Naive thymus-derived CD4-positive, alpha-beta T cell (primary cell): ENCODE results near the gene TTF1. TPM values are rescaled to one million over a fixed set of nuclear protein-coding genes. Genes with fewer than 3 reads are reported as not detected.

ENCODE experiments used
- ATAC-seq: fragments of 150-1000 bp; cut with Tn5 transposase; 2 replicates; pipeline ENCODE4 v1.10.0; 2021; ENCODE audit warnings: mild to moderate bottlenecking, moderate library complexity
- CTCF ChIA-PET: fragments of 350-600 bp; sonication (Branson Sonifier 250); formaldehyde crosslinking; loops from one replicate; lab custom pipeline; 2021; ENCODE audit warnings: antibody characterized with exemption; lab: Charles Lee
- POLR2A ChIA-PET: fragments of 350-600 bp; sonication (Branson Sonifier 250); formaldehyde crosslinking; loops from one replicate; lab custom pipeline; 2021; ENCODE audit warnings: antibody characterized with exemption, inconsistent platforms; lab: Charles Lee
- DNase-seq, 9 donors: peaks; one replicate each; pipeline versions ENCODE4 v3.0.0 to v3.0.0-alpha.2; 2020 to 2022; ENCODE audit warnings: mixed read lengths in 1 of 9
- H3K27ac ChIP-seq: one replicate; pipeline ENCODE4 v1.7.0; 2013; ENCODE audit warnings: mild to moderate bottlenecking, low read depth, low read length, moderate library complexity
- H3K27me3 ChIP-seq, 2 donors: one replicate each; pipeline ENCODE4 v1.7.0; 2013; ENCODE audit warnings: low read length in 2 of 2, mild to moderate bottlenecking in 2 of 2, moderate library complexity in 2 of 2; ENCODE audit not compliant: control insufficient read depth in 2 of 2, insufficient read depth in 2 of 2
- H3K36me3 ChIP-seq, 3 experiments: 1 replicate in 2 of 3; 2 replicates in 1 of 3; pipeline ENCODE4 v1.7.0; 2013; ENCODE audit warnings: low read length in 3 of 3, mild to moderate bottlenecking in 3 of 3, moderate library complexity in 1 of 3; ENCODE audit not compliant: insufficient read depth in 3 of 3, control insufficient read depth in 2 of 3
- H3K4me1 ChIP-seq, 2 donors: one replicate each; pipeline ENCODE4 v1.7.0; 2013; ENCODE audit warnings: low read length in 2 of 2, mild to moderate bottlenecking in 2 of 2, moderate library complexity in 1 of 2; ENCODE audit not compliant: control insufficient read depth in 2 of 2, insufficient read depth in 2 of 2
- H3K4me3 ChIP-seq: 2 replicates; pipeline ENCODE4 v1.7.0; 2013; ENCODE audit warnings: mild to moderate bottlenecking, low read length
- H3K9me3 ChIP-seq, 3 experiments: 1 replicate in 2 of 3; 2 replicates in 1 of 3; pipeline ENCODE4 v1.7.0; 2013; ENCODE audit warnings: low read length in 3 of 3; ENCODE audit not compliant: control insufficient read depth in 2 of 3
- H3K27ac Mint-ChIP-seq, 9 donors: one replicate each; pipeline ENCODE4 v1.8.0; 2020 to 2022; ENCODE audit warnings: mixed read lengths in 9 of 9, mild to moderate bottlenecking in 8 of 9, moderate library complexity in 5 of 9, inconsistent platforms in 2 of 9
- H3K27me3 Mint-ChIP-seq, 5 donors: one replicate each; pipeline ENCODE4 v1.8.0; 2021 to 2022; ENCODE audit warnings: mixed read lengths in 5 of 5, mild to moderate bottlenecking in 1 of 5
- H3K36me3 Mint-ChIP-seq, 5 donors: one replicate each; pipeline ENCODE4 v1.8.0; 2020 to 2022; ENCODE audit warnings: mixed read lengths in 5 of 5, mild to moderate bottlenecking in 3 of 5, inconsistent platforms in 1 of 5
- H3K4me1 Mint-ChIP-seq, 7 donors: one replicate each; pipeline ENCODE4 v1.8.0; 2020 to 2022; ENCODE audit warnings: mixed read lengths in 7 of 7, mild to moderate bottlenecking in 3 of 7, inconsistent platforms in 1 of 7
- H3K4me3 Mint-ChIP-seq, 10 donors: one replicate each; pipeline ENCODE4 v1.8.0; 2020 to 2022; ENCODE audit warnings: mild to moderate bottlenecking in 10 of 10, mixed read lengths in 10 of 10, moderate library complexity in 6 of 10, inconsistent platforms in 2 of 10
- H3K9me3 Mint-ChIP-seq, 11 donors: one replicate each; pipeline ENCODE4 v1.8.0; 2020 to 2022; ENCODE audit warnings: mixed read lengths in 11 of 11, mild to moderate bottlenecking in 4 of 11, inconsistent platforms in 1 of 11, moderate library complexity in 1 of 11
- intact Hi-C, 2 donors: fragments of 100-400 bp; cut with micrococcal nuclease; formaldehyde crosslinking; loops; one replicate each; pipeline ENCODE4 v1.15.1; 2023
- polyA plus RNA-seq, 2 donors: library from polyadenylated mRNA; unstranded; fragments of 300-500 nt; fragmentation: Illumina TruSeq; gene quantifications; one replicate each; pipeline ENCODE4 v1.2.3, GENCODE V29; 2021
- total RNA-seq, 6 experiments: library from RNA in 5 of 6; stranded (reverse) in 5 of 6; gene quantifications; 1 replicate in 5 of 6; 2 replicates in 1 of 6; pipeline ENCODE4 v1.2.3 and lab custom pipeline; 2021 to 2026

Gene TTF1
- total and polyA plus RNA-seq, 7 experiments from 2014 or later, result 6.3 to 26.0 (median 10.9) TPM

DNA sequence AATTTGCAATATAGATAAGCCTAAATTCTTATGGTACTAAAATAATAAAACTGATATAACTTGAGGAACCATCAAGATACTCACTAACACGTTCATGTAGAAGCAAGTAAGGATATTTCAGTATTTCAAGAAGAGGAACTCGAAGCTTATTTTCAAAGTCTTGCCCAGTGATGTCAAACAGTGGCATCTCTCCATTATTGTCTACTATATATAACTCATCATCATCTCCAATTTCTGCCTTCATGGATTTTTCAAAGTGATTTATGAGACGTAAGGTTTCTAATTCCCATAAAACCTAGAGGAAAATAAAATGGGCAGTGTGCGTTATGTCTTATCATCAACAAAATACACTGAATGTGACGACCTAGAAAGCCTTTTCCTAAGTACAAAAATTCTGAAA lies 60.5 kb downstream of the TTF1 start:
- intact Hi-C loops, result no loop called here
- DNase-seq (no peak), ATAC-seq (no peak)
- H3K27ac ChIP-seq, result no peak overlapping the region
- ChIA-PET POLR2A (interaction anchor here (1.2 kb wide), 1 partner anchor 9 kb away, joined by 4 read pairs; the partner anchor contains the start of gene SETX), CTCF (interaction anchor here (0.6 kb wide), 1 partner anchor 89 kb away, joined by 3 read pairs; no protein-coding TSS in a partner anchor)
- H3K36me3 ChIP-seq, result peaks cover 49 to 69% (median 62%) of the 10 kb centered on the region in 3 experiments
- Mint-ChIP-seq H3K4me1 (peaks cover 11 to 48% (median 35%) of the 10 kb centered on the region in 7 donors), H3K36me3 (peaks cover 8 to 48% (median 32%) of the 10 kb centered on the region in 5 donors), H3K27me3 (no peaks in the 10 kb centered on the region), H3K9me3 (no peaks in the 10 kb centered on the region), H3K27ac (peak overlapping the region in 2 of 9 donors; percentile 36 to 79), H3K4me3 (no peak overlapping the region)
- H3K4me1 ChIP-seq, result peaks cover 16 to 18% of the 10 kb centered on the region in 2 donors
- no peaks in the 10 kb centered on the region for H3K27me3 ChIP-seq
- H3K4me3 ChIP-seq, result no peak overlapping the region
- no peaks in the 10 kb centered on the region for H3K9me3 ChIP-seq

DNA sequence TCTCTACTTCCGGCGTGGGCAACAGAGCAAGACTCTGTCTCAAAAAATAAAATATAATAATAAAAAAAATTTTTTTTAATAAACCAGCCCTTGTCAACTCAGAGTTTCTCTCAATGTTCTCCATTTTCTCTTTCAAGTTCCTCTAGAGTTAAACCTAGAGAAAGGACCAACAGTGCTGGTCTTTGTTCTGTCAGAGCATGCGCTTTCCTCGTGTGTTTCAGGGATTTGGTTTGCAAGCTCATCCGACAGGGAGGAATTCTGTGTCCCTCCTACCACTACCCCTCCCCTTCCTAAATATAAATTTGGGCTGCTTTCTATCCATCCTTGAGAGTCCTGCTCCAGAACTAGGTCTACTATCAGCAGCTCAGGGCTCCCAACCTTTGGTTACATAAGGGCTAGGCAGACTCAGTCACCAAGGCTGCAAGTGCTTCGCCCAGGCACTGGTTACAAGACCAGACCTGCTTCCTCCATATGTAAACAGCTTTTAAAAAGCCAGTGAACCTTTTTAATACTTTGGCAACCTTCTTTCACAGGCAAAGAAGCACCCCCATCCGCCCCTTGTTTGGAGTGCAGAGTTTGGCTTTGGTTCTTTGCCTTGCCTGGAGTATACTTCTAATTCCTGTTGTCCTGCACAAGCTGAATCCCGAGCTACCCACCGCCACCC lies 65.3 kb downstream of the TTF1 start:
- Mint-ChIP-seq H3K4me3 (no peak overlapping the region), H3K9me3 (no peaks in the 10 kb centered on the region), H3K36me3 (peaks cover 13 to 69% (median 41%) of the 10 kb centered on the region in 5 donors), H3K27ac (peak overlapping the region in 1 of 9 donors; percentile 22), H3K4me1 (peaks cover 7 to 42% (median 22%) of the 10 kb centered on the region in 7 donors), H3K27me3 (no peaks in the 10 kb centered on the region)
- ChIA-PET POLR2A (no interaction called here), CTCF (no interaction called here)
- DNase-seq, result no peak
- Histone ChIP-seq H3K4me1 (peaks cover 4 to 5% of the 10 kb centered on the region in 2 donors), H3K27ac (no peak overlapping the region), H3K4me3 (no peak overlapping the region), H3K27me3 (no peaks in the 10 kb centered on the region), H3K9me3 (no peaks in the 10 kb centered on the region), H3K36me3 (peaks cover 44 to 88% (median 49%) of the 10 kb centered on the region in 3 experiments)
- ATAC-seq, result no peak
- intact Hi-C loops, result no loop called here

DNA sequence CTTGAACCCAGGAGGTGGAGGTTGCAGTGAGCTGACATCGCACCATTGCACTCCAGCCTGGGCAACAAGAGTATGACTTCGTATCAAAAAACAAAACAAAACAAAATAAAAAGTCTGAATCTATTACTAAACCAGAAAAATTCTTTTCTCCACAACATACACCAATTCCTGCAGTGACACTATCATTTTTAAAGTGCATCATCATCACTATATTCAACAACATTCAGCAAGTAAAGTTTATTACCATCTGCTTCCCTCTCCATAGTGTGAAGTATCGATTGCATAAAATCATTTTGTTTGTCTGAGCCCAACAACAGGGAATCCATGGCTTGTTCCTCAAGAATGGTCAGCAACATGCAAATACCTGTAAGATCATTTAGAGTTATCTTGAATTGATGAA lies 72.3 kb downstream of the TTF1 start:
- intact Hi-C loops, result loop anchor here in 1 of 2 donors (10.0 kb wide), 1 partner anchor 50 kb away; no protein-coding TSS in a partner anchor
- Mint-ChIP-seq H3K4me1 (peaks cover 9 to 31% (median 16%) of the 10 kb centered on the region in 7 donors), H3K27ac (peak overlapping the region in 1 of 9 donors; percentile 11), H3K4me3 (no peak overlapping the region), H3K27me3 (no peaks in the 10 kb centered on the region), H3K36me3 (peaks cover 32 to 87% (median 56%) of the 10 kb centered on the region in 5 donors), H3K9me3 (peaks cover 0 to 5% (median 0%) of the 10 kb centered on the region in 11 donors)
- H3K36me3 ChIP-seq, result peaks cover 21 to 88% (median 53%) of the 10 kb centered on the region in 3 experiments
- ChIA-PET CTCF (no interaction called here), POLR2A (no interaction called here)
- H3K27ac ChIP-seq, result no peak overlapping the region
- H3K27me3 ChIP-seq, result no peaks in the 10 kb centered on the region
- no peak overlapping the region for H3K4me3 ChIP-seq
- H3K9me3 ChIP-seq, result no peaks in the 10 kb centered on the region
- peaks cover 0 to 4% of the 10 kb centered on the region in 2 donors for H3K4me1 ChIP-seq
- ATAC-seq, result no peak
- DNase-seq, result no peak

DNA sequence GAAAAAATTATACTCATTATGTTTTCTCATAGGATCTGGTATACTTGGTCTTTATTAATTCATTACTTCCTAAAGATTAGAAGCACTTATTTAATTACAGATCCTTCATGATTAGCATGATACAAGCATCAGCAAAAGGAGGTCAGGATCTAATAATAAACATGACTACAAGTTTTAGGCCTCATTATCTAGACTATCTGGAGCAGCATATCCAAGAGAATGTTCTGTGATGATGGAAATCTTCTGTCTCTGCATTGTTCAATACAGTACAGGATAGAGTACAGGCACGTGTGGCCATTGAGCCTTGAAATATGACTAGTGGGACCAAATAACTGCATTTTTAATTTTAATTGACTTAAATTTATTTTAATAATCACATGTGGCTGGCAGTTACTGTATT lies 73.1 kb downstream of the TTF1 start:
- CTCF ChIA-PET, result no interaction called here
- Mint-ChIP-seq H3K4me3 (no peak overlapping the region), H3K27ac (no peak overlapping the region), H3K4me1 (peaks cover 10 to 35% (median 24%) of the 10 kb centered on the region in 7 donors), H3K9me3 (peaks cover 0 to 10% (median 2%) of the 10 kb centered on the region in 11 donors), H3K27me3 (no peaks in the 10 kb centered on the region), H3K36me3 (peaks cover 37 to 89% (median 62%) of the 10 kb centered on the region in 5 donors)
- DNase-seq, result no peak
- ATAC-seq, result no peak
- Histone ChIP-seq H3K9me3 (no peaks in the 10 kb centered on the region), H3K27ac (no peak overlapping the region), H3K27me3 (no peaks in the 10 kb centered on the region), H3K4me1 (peaks cover 0 to 4% of the 10 kb centered on the region in 2 donors), H3K4me3 (no peak overlapping the region), H3K36me3 (peaks cover 21 to 88% (median 55%) of the 10 kb centered on the region in 3 experiments)
- POLR2A ChIA-PET, result no interaction called here
- intact Hi-C loops, result loop anchor here in 1 of 2 donors (10.0 kb wide), 1 partner anchor 49 kb away; no protein-coding TSS in a partner anchor

DNA sequence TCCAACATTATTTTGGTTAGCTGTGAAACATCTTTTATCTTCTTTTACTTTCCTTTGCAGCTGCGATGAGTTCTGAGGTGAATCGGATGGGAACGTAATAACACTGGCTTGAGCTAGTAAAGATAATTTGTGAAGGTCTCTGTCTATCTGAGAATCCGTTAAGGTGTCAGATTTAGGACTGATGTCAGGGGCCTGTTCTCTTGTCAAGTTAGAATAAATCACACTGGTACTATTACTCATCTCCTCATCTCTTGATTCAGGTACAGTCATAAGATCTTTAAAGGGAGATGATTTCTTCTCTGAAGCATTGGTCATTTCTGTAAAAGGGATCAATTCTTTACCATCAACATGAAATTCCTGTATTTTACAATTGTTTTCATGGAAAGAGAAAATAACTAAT lies 78.1 kb downstream of the TTF1 start:
- Histone ChIP-seq H3K4me3 (no peak overlapping the region), H3K27ac (no peak overlapping the region), H3K36me3 (peaks cover 21 to 57% (median 36%) of the 10 kb centered on the region in 3 experiments), H3K9me3 (no peaks in the 10 kb centered on the region), H3K4me1 (peaks cover 0 to 7% of the 10 kb centered on the region in 2 donors), H3K27me3 (no peaks in the 10 kb centered on the region)
- Mint-ChIP-seq H3K9me3 (peaks cover 0 to 15% (median 3%) of the 10 kb centered on the region in 11 donors), H3K4me3 (no peak overlapping the region), H3K4me1 (peaks cover 24 to 65% (median 52%) of the 10 kb centered on the region in 7 donors), H3K27me3 (no peaks in the 10 kb centered on the region), H3K27ac (peak overlapping the region in 3 of 9 donors; percentile 16 to 61 (median 19)), H3K36me3 (peaks cover 37 to 85% (median 76%) of the 10 kb centered on the region in 5 donors)
- ChIA-PET POLR2A (interaction anchor here (1.2 kb wide), 1 partner anchor 22 kb away, joined by 4 read pairs; no protein-coding TSS in a partner anchor), CTCF (no interaction called here)
- intact Hi-C loops, result no loop called here
- DNase-seq (no peak), ATAC-seq (no peak)

DNA sequence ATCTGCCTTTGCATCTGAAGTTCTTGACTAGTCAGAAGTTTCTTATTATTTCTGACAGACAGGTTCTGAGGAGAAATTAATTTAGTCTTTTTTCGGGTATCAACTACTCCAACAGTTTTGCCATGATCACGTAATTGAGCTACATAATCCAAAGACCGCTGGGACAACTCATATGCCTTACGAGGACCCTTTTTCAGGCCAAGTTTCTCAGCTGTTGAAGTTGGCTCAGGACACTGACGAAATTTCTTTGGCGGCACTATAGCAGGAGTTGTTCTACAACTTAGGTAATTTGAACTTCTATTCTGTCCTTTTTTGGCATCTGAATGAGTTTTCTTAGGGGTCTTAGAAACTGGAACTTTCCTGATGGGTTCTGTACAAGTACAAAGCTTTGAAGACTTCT lies 79.1 kb downstream of the TTF1 start:
- peaks cover 26 to 75% (median 63%) of the 10 kb centered on the region in 7 donors for H3K4me1 Mint-ChIP-seq
- peaks cover 39 to 87% (median 77%) of the 10 kb centered on the region in 5 donors for H3K36me3 Mint-ChIP-seq
- Histone ChIP-seq H3K27ac (no peak overlapping the region), H3K27me3 (no peaks in the 10 kb centered on the region), H3K9me3 (no peaks in the 10 kb centered on the region), H3K36me3 (peaks cover 21 to 49% (median 30%) of the 10 kb centered on the region in 3 experiments), H3K4me1 (peaks cover 0 to 7% of the 10 kb centered on the region in 2 donors), H3K4me3 (no peak overlapping the region)
- ChIA-PET CTCF (no interaction called here), POLR2A (interaction anchor here (1.0 to 1.2 kb wide), 2 partner anchors 14 to 23 kb away, joined by 3 to 4 read pairs; no protein-coding TSS in a partner anchor)
- ATAC-seq (no peak), DNase-seq (no peak)
- intact Hi-C loops, result no loop called here
- H3K27ac Mint-ChIP-seq, result peak overlapping the region in 3 of 9 donors; percentile 5 to 61 (median 32)
- peak overlapping the region in 1 of 10 donors; percentile 5 for H3K4me3 Mint-ChIP-seq
- peaks cover 0 to 15% (median 3%) of the 10 kb centered on the region in 11 donors for H3K9me3 Mint-ChIP-seq
- no peaks in the 10 kb centered on the region for H3K27me3 Mint-ChIP-seq
